Activated naive CD4-positive, alpha-beta T cell treated with anti-CD3 and anti-CD28 coated beads for 36 hours (primary cell): Measurements from ENCODE around the gene KDM2B. TPM values are rescaled to one million over a fixed set of nuclear protein-coding genes. Genes with fewer than 3 reads are reported as not detected.
"Not testable (repeated sequence)": the region's sequence is repeated elsewhere in the genome, so short reads cannot be mapped to it uniquely, and the experiment has no call there.

ENCODE experiments used
- CTCF ChIA-PET: fragments of 350-600 bp; sonication (Branson Sonifier 250); formaldehyde crosslinking; loops from one replicate; lab custom pipeline; 2021; ENCODE audit warnings: antibody characterized with exemption; lab: Charles Lee
- DNase-seq: peaks from one replicate; pipeline ENCODE4 v3.0.0-alpha.2; 2020
- H3K27ac Mint-ChIP-seq: one replicate; pipeline ENCODE4 v1.8.0; 2021; ENCODE audit warnings: mild to moderate bottlenecking, mixed read lengths
- H3K27me3 Mint-ChIP-seq: one replicate; pipeline ENCODE4 v1.8.0; 2021; ENCODE audit warnings: low read depth, mixed read lengths
- H3K36me3 Mint-ChIP-seq: one replicate; pipeline ENCODE4 v1.8.0; 2021; ENCODE audit warnings: low read depth, mixed read lengths
- H3K4me1 Mint-ChIP-seq: one replicate; pipeline ENCODE4 v1.8.0; 2021; ENCODE audit warnings: low read depth, mixed read lengths
- H3K4me3 Mint-ChIP-seq: one replicate; pipeline ENCODE4 v1.8.0; 2021; ENCODE audit warnings: mild to moderate bottlenecking, moderate library complexity, mixed read lengths
- H3K9me3 Mint-ChIP-seq: one replicate; pipeline ENCODE4 v1.8.0; 2021; ENCODE audit warnings: mixed read lengths
- intact Hi-C: fragments of 100-400 bp; cut with micrococcal nuclease; formaldehyde crosslinking; loops from one replicate; pipeline ENCODE4 v1.15.1; 2023
- total RNA-seq, 2 experiments: library from RNA; stranded (reverse); gene quantifications; one replicate each; pipeline ENCODE4 v1.2.3, GENCODE V29; 2021

Gene KDM2B
- total RNA-seq, 2 experiments from 2014 or later, result 22.7 to 23.8 TPM

GRCh38 chr12:121610239-121611149 lies 29.7 kb upstream of the KDM2B start:
- Mint-ChIP-seq H3K9me3 (no peaks in the 10 kb centered on the region), H3K4me1 (peaks cover 1% of the 10 kb centered on the region), H3K4me3 (no peak overlapping the region), H3K36me3 (no peaks in the 10 kb centered on the region), H3K27ac (no peak overlapping the region), H3K27me3 (no peaks in the 10 kb centered on the region)
- CTCF ChIA-PET, result interaction anchor here (0.7 kb wide), 1 partner anchor 58 kb away, joined by 7 read pairs; the partner anchor contains the start of gene MORN3
- no peak for DNase-seq
- intact Hi-C loops, result no loop called here

DNA sequence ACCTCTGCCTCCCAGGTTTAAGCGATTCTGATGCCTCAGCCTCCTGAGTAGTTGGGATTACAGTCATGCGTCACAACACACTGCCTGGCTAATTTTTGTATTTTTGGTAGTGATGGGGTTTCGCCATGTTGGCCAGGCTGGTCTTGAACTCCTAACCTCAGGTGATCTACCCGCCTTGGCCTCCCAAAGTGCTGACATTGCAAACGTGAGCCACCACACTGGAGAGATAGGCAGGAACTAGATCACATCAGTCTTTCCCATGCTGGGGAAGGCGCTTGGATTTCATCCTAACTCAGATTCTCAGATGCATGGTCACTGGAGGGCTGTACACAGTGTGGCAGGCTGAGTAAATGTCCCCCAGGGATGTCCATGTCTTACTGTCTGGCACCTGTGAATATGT lies 27.5 kb upstream of the KDM2B start:
- CTCF ChIA-PET, result no interaction called here

GRCh38 chr12:121603581-121603980 lies 22.8 kb upstream of the KDM2B start:
- no peaks in the 10 kb centered on the region for H3K9me3 Mint-ChIP-seq
- no peak overlapping the region for H3K27ac Mint-ChIP-seq
- H3K27me3 Mint-ChIP-seq, result no peaks in the 10 kb centered on the region
- CTCF ChIA-PET, result no interaction called here
- H3K4me3 Mint-ChIP-seq, result no peak overlapping the region
- H3K36me3 Mint-ChIP-seq, result no peaks in the 10 kb centered on the region
- intact Hi-C loops, result no loop called here
- DNase-seq, result no peak
- no peaks in the 10 kb centered on the region for H3K4me1 Mint-ChIP-seq

More for the DNA sequence above, 27.5 kb upstream of the KDM2B start:
- H3K9me3 Mint-ChIP-seq, result no peaks in the 10 kb centered on the region
- H3K27me3 Mint-ChIP-seq, result no peaks in the 10 kb centered on the region
- no peak overlapping the region for H3K27ac Mint-ChIP-seq
- no peaks in the 10 kb centered on the region for H3K4me1 Mint-ChIP-seq
- H3K36me3 Mint-ChIP-seq, result no peaks in the 10 kb centered on the region
- DNase-seq, result no peak
- no peak overlapping the region for H3K4me3 Mint-ChIP-seq
- intact Hi-C loops, result no loop called here

GRCh38 chr12:121602766-121603165 lies 21.9 kb upstream of the KDM2B start:
- Mint-ChIP-seq H3K27ac (no peak overlapping the region), H3K27me3 (no peaks in the 10 kb centered on the region), H3K36me3 (no peaks in the 10 kb centered on the region), H3K4me1 (no peaks in the 10 kb centered on the region), H3K4me3 (no peak overlapping the region), H3K9me3 (no peaks in the 10 kb centered on the region)
- CTCF ChIA-PET, result no interaction called here
- intact Hi-C loops, result no loop called here
- no peak for DNase-seq

DNA sequence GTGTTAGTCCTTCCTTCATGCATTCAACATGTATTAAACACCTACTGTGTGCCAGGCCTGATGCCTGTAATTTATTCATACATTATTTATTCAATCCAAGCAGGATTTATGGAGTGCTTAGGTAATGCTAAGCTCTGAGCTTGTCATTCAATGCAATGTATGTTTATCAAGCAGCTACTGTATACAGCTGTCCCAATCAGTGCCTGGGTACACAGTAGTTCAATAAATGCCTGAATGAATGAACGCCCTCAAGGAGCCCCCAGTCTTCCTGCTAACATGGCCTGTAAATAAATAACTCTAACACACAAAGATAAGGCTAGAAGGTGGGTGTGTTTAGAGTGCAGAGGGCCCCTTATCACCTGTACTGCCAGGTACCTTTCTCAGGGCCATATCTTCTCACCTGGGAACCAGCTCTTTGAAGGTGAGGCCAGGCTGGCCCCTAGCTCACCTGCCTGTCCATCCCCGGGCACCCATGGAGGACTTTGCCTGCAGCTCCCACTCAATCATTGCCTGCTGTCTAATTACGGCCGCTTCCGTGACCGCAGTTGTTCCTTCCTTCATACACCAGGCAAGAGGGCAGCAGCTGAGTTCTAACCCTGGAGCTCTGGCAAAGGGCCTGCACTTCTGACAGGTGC lies 20.0 kb upstream of the KDM2B start:
- no peaks in the 10 kb centered on the region for H3K4me1 Mint-ChIP-seq
- intact Hi-C loops, result no loop called here
- no peak for DNase-seq
- no peaks in the 10 kb centered on the region for H3K36me3 Mint-ChIP-seq
- no peaks in the 10 kb centered on the region for H3K27me3 Mint-ChIP-seq
- H3K27ac Mint-ChIP-seq, result no peak overlapping the region
- H3K9me3 Mint-ChIP-seq, result no peaks in the 10 kb centered on the region
- no peak overlapping the region for H3K4me3 Mint-ChIP-seq
- CTCF ChIA-PET, result interaction anchor here (0.5 to 0.8 kb wide), 3 partner anchors 24 to 101 kb away, joined by 3 to 4 read pairs (median 3); no protein-coding TSS in a partner anchor

GRCh38 chr12:121596526-121596925 lies 15.7 kb upstream of the KDM2B start:
- Mint-ChIP-seq H3K27me3 (no peaks in the 10 kb centered on the region), H3K36me3 (no peaks in the 10 kb centered on the region), H3K4me3 (no peak overlapping the region), H3K9me3 (no peaks in the 10 kb centered on the region), H3K4me1 (peaks cover 9% of the 10 kb centered on the region), H3K27ac (no peak overlapping the region)
- CTCF ChIA-PET, result no interaction called here
- intact Hi-C loops, result no loop called here
- DNase-seq, result no peak

- CTCF ChIA-PET, result interaction anchor here (0.6 to 1.3 kb wide), 2 partner anchors 12 to 94 kb away, joined by 3 read pairs; no protein-coding TSS in a partner anchor
- Mint-ChIP-seq H3K9me3 (no peaks in the 10 kb centered on the region), H3K27me3 (no peaks in the 10 kb centered on the region), H3K27ac (no peak overlapping the region), H3K36me3 (no peaks in the 10 kb centered on the region), H3K4me1 (peaks cover 18% of the 10 kb centered on the region), H3K4me3 (no peak overlapping the region)
- intact Hi-C loops, result no loop called here
- no peak for DNase-seq
Measured at GRCh38 chr12:121595520-121595919, 14.7 kb upstream of the KDM2B start.

DNA sequence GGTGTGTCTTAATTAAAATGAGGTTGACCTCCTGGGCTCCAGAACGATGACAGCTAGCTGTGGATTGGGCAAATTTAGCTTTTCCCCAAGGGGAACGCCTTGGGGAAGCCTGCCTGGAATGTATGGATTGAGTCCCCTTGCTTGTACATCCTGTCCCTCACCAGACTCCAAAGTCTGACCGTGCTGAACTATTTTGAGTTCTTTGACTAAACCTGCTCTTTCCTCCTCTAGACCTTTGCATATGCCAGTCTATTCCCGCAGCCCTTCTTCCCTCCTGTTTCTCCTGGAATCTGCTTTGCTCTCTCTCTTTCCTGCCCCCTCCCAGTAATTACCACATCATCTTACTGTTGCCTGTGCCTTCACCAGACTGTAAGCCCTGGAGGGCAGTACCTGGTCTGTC lies 11.5 kb upstream of the KDM2B start:
- CTCF ChIA-PET, result no interaction called here
- intact Hi-C loops, result no loop called here
- Mint-ChIP-seq H3K4me3 (no peak overlapping the region), H3K4me1 (peaks cover 29% of the 10 kb centered on the region), H3K27ac (peak overlapping the region; percentile 7), H3K27me3 (no peaks in the 10 kb centered on the region), H3K9me3 (no peaks in the 10 kb centered on the region), H3K36me3 (no peaks in the 10 kb centered on the region)
- no peak for DNase-seq

DNA sequence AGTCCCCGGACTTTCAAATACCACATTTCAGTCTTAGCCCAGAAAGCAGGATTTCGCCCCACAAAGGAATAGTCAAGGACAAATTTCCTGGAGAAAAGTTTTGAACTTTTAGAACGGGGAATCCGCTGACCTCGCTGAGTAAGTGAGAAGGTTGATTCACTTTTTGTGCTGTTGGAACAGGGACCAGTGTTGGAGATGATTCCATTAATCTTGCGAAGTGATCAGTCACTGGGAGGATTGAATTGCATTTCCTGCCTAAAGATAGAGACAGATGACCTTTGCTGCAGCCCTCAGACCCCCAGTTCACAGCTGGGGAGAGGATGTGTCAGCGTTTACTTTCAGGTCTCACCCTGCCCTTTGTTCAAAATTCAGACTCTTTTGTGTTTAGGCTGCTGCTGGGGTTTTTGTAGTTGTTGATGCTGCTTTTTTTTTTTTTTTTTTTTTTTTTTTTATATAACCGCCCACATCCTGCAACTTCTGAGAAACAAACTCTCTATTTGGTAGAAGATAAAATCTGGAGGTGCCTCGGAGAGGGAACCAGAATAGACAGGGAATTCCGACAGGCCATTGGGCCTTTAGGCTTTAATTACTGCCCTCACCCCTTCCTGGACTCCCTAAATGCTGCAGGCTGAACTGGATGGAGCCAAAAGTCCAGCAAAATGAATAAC lies 9.8 kb upstream of the KDM2B start:
- no peaks in the 10 kb centered on the region for H3K9me3 Mint-ChIP-seq
- H3K27me3 Mint-ChIP-seq, result no peaks in the 10 kb centered on the region
- DNase-seq, result peak; percentile 80
- no peaks in the 10 kb centered on the region for H3K36me3 Mint-ChIP-seq
- peak overlapping the region; percentile 96 for H3K27ac Mint-ChIP-seq
- peak overlapping the region; percentile 85 for H3K4me3 Mint-ChIP-seq
- H3K4me1 Mint-ChIP-seq, result peaks cover 30% of the 10 kb centered on the region
- CTCF ChIA-PET, result interaction anchor here (1.6 kb wide), 1 partner anchor 35 kb away, joined by 5 read pairs; no protein-coding TSS in a partner anchor
- intact Hi-C loops, result loop anchor here (1.0 to 2.0 kb wide), 5 partner anchors 9 to 190 kb away; partner anchors contain the start of genes KDM2B, ORAI1 and RNF34

- not testable (repeated sequence) for DNase-seq, H3K4me3 Mint-ChIP-seq, H3K9me3 Mint-ChIP-seq, H3K36me3 Mint-ChIP-seq, H3K27me3 Mint-ChIP-seq, H3K27ac Mint-ChIP-seq
- CTCF ChIA-PET, result interaction anchor here (0.7 to 1.8 kb wide), 3 partner anchors 12 to 42 kb away, joined by 3 to 4 read pairs (median 4); no protein-coding TSS in a partner anchor
- H3K4me1 Mint-ChIP-seq, result peaks cover 21% of the 10 kb centered on the region
- intact Hi-C loops, result loop anchor here (5.0 kb wide), 1 partner anchor 87 kb away; no protein-coding TSS in a partner anchor
Measured at GRCh38 chr12:121584885-121585284, 4.1 kb upstream of the KDM2B start.

DNA sequence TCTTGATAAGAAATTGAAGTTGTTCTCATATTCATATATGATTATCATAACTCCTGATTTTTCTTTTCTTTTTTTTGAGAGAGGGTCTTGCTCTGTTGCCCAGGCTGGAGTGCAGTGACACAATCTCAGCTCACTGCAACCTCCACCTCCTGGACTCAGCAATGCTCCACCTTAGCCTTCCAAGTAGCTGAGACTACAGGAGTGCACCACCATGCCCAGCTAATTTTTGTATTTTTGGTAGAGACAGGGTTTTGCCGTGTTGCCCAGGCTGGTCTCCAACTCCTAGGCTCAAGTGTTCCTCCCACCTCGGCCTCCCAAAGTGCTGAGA lies 2.5 kb upstream of the KDM2B start:
- H3K4me3 Mint-ChIP-seq, result not testable (repeated sequence)
- intact Hi-C loops, result loop anchor here (5.0 kb wide), 1 partner anchor 89 kb away; no protein-coding TSS in a partner anchor

More for the DNA sequence above, 2.5 kb upstream of the KDM2B start:
- peaks cover 19% of the 10 kb centered on the region for H3K4me1 Mint-ChIP-seq
- DNase-seq, H3K36me3 Mint-ChIP-seq, H3K9me3 Mint-ChIP-seq, H3K27ac Mint-ChIP-seq, H3K27me3 Mint-ChIP-seq: not testable (repeated sequence)
- CTCF ChIA-PET, result interaction anchor here (0.8 to 1.4 kb wide), 4 partner anchors 12 to 106 kb away, joined by 3 to 5 read pairs (median 4); no protein-coding TSS in a partner anchor
